Right lobe of liver (tissue), 4 donors: ENCODE data around the gene VPS52.

Source experiments
- CTCF ChIP-seq, 4 donors: fragments of 200-600 bp in 3 of 4; fragments of 450-650 bp in 1 of 4; IDR thresholded peaks; one replicate each; pipeline versions ENCODE4 v1.5.1 to v1.8.0; 2016 to 2022; ENCODE audit warnings: antibody characterized with exemption in 4 of 4, mild to moderate bottlenecking in 2 of 4
- POLR2A ChIP-seq: fragments of 450-650 bp; IDR thresholded peaks from one replicate; pipeline ENCODE4 v1.6.1; 2017; ENCODE audit warnings: antibody characterized with exemption, mild to moderate bottlenecking
- donor health status: DM: no; HTN: no; CAD: no.
- donor health status: DM: no; HTN: no; CAD: no.
- donor health status: DM: no; HTN: yes; CAD: no.

- TF ChIP-seq CTCF (IDR thresholded peaks at IDR 0.05): no peak
- no peak for TF ChIP-seq POLR2A
Observed at GRCh38 chr6:33304216-33304615, 32.5 kb upstream of the VPS52 start.
